Muscle layer of duodenum (tissue), 2 donors: ENCODE results near the gene GPHN.
"Not testable (repeated sequence)": the region's sequence is repeated elsewhere in the genome, so short reads cannot be mapped to it uniquely, and the experiment has no call there.

ENCODE experiments used
- H3K27ac ChIP-seq: one replicate; pipeline ENCODE4 v1.7.0; 2013; ENCODE audit warnings: mild to moderate bottlenecking, low read length
- H3K27me3 ChIP-seq: one replicate; pipeline ENCODE4 v1.7.0; 2013; ENCODE audit warnings: low read depth, mild to moderate bottlenecking, control low read depth, low read length
- H3K36me3 ChIP-seq, 2 donors: one replicate each; pipeline ENCODE4 v1.7.0; 2013; ENCODE audit warnings: low read length in 2 of 2, control low read depth in 1 of 2, mild to moderate bottlenecking in 1 of 2; ENCODE audit not compliant: insufficient read depth in 2 of 2, control insufficient read depth in 1 of 2
- H3K4me1 ChIP-seq, 2 donors: one replicate each; pipeline ENCODE4 v1.7.0; 2013; ENCODE audit warnings: low read length in 2 of 2, mild to moderate bottlenecking in 2 of 2, control low read depth in 1 of 2, moderate library complexity in 1 of 2; ENCODE audit not compliant: insufficient read depth in 2 of 2, control insufficient read depth in 1 of 2
- H3K4me3 ChIP-seq, 2 donors: one replicate each; pipeline ENCODE4 v1.7.0; 2013; ENCODE audit warnings: low read length in 2 of 2, low read depth in 1 of 2, mild to moderate bottlenecking in 1 of 2
- H3K9me3 ChIP-seq, 2 donors: one replicate each; pipeline ENCODE4 v1.7.0; 2013; ENCODE audit warnings: low read length in 2 of 2, control low read depth in 1 of 2, mild to moderate bottlenecking in 1 of 2; ENCODE audit not compliant: control insufficient read depth in 1 of 2
- donor health status: healthy.

GPHN gene

DNA sequence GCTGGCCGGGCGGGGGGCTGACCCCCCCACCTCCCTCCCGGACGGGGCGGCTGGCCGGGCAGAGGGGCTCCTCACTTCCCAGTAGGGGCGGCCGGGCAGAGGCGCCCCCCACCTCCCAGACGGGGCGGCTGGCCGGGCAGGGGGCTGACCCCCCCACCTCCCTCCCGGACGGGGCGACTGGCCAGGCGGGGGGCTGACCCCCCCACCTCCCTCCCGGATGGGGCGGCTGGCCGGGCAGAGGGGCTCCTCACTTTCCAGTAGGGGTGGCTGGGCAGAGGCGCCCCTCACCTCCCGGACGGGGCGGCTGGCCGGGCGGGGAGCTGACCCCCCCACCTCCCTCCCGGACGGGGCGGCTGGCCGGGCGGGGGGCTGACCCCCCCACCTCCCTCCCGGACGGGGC is 37.2 kb downstream of the GPHN start:
- not testable (repeated sequence) for H3K4me1 ChIP-seq, H3K27me3 ChIP-seq, H3K27ac ChIP-seq, H3K4me3 ChIP-seq, H3K36me3 ChIP-seq, H3K9me3 ChIP-seq

DNA sequence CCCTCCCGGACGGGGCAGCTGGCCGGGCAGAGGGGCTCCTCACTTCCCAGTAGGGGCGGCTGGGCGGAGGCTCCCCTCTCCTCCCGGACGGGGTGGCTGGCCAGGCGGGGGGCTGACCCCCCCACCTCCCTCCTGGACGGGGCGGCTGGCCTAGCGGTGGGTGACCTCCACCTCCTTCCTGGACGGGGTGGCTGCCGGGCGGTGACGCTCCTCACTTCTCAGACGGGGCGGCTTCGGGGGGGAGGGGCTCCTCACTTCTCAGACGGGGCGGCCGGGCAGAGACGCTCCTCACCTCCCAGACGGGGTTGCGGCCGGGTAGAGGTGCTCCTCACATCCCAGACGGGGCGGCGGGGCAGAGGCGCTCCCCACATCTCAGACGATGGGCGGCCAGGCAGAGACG is 37.8 kb downstream of the GPHN start:
- not testable (repeated sequence) for H3K27ac ChIP-seq, H3K36me3 ChIP-seq, H3K9me3 ChIP-seq, H3K27me3 ChIP-seq, H3K4me1 ChIP-seq, H3K4me3 ChIP-seq

DNA sequence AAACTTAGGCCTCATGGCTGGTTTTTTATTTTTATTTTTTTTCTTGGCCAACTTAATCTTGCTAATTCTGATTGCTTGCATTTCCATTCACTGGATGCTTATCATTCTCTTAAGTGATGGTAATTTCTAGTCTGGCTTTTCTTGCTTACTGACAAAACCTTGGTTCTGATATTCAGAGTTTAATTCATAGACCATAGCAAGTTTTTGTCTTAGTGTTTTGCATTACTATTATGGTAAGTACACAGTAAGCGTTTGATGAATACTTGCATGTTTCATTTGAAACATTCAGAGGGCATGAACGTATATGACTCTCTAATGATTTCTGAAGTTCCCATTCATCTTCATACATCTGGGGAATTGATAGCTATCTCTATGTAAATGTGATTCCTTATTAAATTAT is 55.8 kb downstream of the GPHN start:
- Histone ChIP-seq H3K4me3 (no peak overlapping the region), H3K4me1 (no peaks in the 10 kb centered on the region), H3K36me3 (no peaks in the 10 kb centered on the region), H3K9me3 (no peaks in the 10 kb centered on the region), H3K27me3 (no peaks in the 10 kb centered on the region), H3K27ac (no peak overlapping the region)

DNA sequence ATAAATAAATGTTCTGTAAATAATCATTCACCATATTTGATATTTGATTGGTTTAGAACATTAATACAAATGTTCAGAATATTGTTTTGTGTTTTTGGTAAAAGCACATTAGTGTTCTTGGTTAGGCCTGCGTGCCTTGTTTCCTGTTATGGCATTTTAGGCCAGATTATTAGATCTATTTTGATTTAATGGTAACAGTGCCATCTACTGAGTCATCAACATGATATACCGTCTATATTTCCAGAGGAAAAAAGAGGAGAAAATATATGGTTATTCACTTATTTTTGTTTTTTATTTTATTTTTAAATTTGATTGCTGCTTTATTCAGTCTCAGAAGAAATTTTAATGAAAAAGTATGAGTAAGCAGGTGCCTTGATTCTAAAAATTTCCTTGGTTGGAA is 60.3 kb downstream of the GPHN start:
- no peaks in the 10 kb centered on the region for H3K36me3 ChIP-seq
- H3K4me3 ChIP-seq, result no peak overlapping the region
- peaks cover 0 to 7% of the 10 kb centered on the region in 2 donors for H3K9me3 ChIP-seq
- H3K27me3 ChIP-seq, result no peaks in the 10 kb centered on the region
- no peak overlapping the region for H3K27ac ChIP-seq
- H3K4me1 ChIP-seq, result no peaks in the 10 kb centered on the region

DNA sequence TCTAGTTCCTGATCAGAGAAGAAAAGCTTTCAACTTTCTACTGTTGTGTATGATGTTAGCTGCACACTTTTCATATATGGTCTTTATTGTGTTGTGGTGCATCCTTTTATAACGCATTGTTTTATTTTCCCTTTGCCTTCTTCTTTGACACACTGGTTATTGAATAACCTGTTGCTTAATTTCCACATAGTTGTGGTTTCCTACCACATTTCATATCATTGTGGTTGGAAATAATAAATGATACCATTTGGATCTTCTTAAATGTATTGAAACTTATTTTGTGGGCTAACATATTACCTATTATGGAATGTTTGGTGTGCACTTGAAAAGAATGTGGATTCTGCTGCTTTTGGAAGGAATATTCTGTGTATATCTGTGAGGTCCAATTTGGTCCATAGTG is 64.9 kb downstream of the GPHN start:
- H3K4me3 ChIP-seq, result no peak overlapping the region
- H3K27me3 ChIP-seq, result no peaks in the 10 kb centered on the region
- no peaks in the 10 kb centered on the region for H3K4me1 ChIP-seq
- H3K9me3 ChIP-seq, result peaks cover 0 to 26% of the 10 kb centered on the region in 2 donors
- no peak overlapping the region for H3K27ac ChIP-seq
- H3K36me3 ChIP-seq, result peaks cover 0 to 7% of the 10 kb centered on the region in 2 donors

DNA sequence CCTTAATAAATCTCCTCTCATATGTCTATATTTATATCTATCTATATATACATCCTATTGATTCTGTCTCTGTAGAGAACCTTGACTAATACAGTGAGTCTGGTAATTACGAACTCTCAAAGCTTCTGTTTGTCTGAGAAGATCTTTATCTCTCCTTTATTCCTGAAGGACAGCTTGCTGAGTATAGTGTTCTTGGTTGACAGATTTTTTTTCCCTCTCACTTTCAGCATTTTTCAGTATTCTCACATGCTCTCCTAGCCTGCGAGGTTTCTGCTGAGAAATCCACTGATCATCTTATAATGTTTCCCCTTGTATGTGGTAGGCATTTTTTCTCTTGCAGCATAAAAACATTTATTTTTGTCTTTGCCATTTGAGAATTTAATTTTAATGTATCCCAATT is 67.1 kb downstream of the GPHN start:
- H3K27me3 ChIP-seq, result no peaks in the 10 kb centered on the region
- H3K4me3 ChIP-seq, result peak overlapping the region in 1 of 2 donors; percentile 34
- no peak overlapping the region for H3K27ac ChIP-seq
- peaks cover 0 to 26% of the 10 kb centered on the region in 2 donors for H3K9me3 ChIP-seq
- H3K36me3 ChIP-seq, result peaks cover 0 to 7% of the 10 kb centered on the region in 2 donors
- H3K4me1 ChIP-seq, result no peaks in the 10 kb centered on the region

DNA sequence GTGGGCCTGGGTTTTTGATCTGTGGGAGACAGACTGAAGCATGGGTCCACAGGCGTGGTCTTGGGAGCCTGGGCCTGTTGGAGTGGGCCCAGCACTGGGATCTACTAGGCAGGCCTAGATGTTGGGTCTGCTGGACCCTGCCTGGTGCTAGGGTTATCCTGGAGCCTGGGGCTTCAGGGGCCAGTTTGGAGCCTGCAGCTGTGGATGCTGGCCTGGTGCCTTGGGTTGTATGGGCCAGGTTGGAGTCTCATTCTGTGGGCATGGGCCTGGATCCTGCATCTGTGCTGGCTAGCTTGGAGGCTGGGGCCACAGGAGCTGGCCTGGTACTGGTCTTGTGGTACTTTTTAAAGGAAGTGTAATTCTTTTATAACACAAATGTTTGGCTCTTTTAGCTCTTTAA is 68.0 kb downstream of the GPHN start:
- Histone ChIP-seq H3K27me3 (no peaks in the 10 kb centered on the region), H3K27ac (no peak overlapping the region), H3K4me1 (no peaks in the 10 kb centered on the region), H3K36me3 (peaks cover 0 to 7% of the 10 kb centered on the region in 2 donors), H3K4me3 (peak overlapping the region in 1 of 2 donors; percentile 34), H3K9me3 (peaks cover 0 to 26% of the 10 kb centered on the region in 2 donors)

DNA sequence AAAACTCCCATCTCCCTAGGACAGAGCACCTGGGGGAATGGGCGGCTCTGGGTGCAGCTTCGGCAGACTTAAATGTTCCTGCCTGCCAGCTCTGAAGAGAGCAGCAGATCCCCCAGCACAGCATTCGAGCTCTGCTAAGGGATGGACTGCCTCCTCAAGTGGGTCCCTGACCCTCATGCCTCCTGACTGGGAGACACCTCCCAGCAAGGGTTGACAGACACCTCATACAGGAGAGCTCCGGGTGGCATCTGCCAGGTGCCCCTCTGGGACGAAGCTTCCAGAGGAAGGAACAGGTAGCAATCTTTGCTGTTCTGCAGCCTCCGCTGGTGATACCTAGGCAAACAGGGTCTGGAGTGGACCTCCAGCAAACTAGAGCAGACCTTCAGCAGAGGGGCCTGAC is 79.8 kb downstream of the GPHN start:
- not testable (repeated sequence) for H3K36me3 ChIP-seq, H3K9me3 ChIP-seq, H3K4me1 ChIP-seq, H3K4me3 ChIP-seq, H3K27me3 ChIP-seq, H3K27ac ChIP-seq

DNA sequence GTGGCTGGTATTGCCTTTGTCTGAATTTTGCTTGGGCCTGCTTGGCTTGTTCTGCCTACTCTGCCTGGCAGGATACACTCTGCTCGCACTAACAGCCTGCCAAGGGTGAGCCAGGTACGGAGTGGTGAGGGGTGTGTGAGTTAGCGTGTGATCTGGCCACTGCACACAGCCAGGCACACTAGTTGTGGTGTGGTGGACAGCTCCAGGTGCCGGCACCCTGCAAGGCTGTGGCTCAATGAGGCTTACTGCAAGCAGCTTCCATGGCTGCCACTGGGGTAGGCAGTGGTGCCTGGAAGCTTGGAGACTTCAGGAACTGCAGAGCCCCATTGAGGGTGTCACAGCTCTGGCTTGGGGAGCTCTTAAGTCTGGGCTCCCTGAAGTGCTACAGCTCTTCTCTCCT is 87.4 kb downstream of the GPHN start:
- Histone ChIP-seq H3K4me1 (no peaks in the 10 kb centered on the region), H3K4me3 (no peak overlapping the region), H3K27me3 (no peaks in the 10 kb centered on the region)

DNA sequence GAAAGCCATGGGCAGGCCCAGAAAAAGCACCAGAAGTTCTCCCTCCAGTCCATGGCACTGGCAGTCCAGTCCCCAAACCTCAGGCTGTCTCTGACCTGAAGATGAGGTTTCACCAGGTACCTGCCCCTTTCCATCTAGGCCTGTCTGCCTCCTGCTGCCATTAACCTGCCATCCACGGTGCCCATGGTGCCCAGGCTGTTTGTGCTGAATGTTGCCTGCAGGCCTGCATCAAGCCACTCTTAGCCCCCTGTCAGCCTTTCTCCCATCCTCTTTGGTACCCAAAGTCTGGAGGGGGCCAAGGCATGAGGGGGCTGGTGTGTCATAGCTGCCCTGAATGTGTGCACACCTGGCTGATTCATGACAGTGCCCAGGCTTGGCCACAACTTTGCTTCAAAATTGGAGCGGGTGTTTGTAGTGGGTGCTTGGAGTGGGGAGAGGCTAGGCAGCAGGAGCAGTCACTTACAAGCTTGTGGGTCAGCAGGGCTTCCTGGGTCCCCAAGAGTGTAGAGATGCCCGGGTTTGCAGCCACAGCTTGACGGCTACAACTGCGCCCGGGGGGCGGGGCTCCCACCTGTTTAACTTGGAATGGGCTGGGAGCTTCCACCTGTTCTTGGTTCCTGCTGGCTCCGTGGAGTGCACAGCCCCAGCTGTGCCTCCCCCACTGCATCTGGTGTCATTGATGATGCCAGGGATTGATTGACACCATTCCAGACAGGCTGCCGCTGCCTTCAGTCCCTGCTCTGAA is 88.5 kb downstream of the GPHN start:
- no peaks in the 10 kb centered on the region for H3K27me3 ChIP-seq
- no peaks in the 10 kb centered on the region for H3K9me3 ChIP-seq
- no peaks in the 10 kb centered on the region for H3K4me1 ChIP-seq

More for the DNA sequence above, 87.4 kb downstream of the GPHN start:
- Histone ChIP-seq H3K27ac (no peak overlapping the region), H3K36me3 (no peaks in the 10 kb centered on the region), H3K9me3 (no peaks in the 10 kb centered on the region)

DNA sequence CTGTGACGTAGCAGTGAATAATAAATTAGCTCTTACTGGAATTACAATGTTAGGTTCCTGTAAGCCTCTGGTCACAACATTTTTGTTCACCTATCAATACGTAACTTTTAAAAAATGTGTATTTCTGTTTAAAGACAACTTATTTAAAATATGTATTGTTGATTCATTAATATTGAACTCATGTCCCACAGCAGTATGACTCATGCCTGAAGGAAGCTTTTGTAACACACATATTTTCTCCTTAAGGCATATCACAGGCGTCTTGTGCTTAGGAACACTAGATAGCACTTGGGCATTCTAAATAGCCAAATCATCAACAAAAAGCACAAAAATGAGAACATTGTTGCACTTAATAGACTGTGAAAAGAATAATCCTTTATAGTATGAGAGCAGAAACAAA is 92.5 kb downstream of the GPHN start:
- H3K4me1 ChIP-seq, result no peaks in the 10 kb centered on the region
- no peak overlapping the region for H3K27ac ChIP-seq
- H3K4me3 ChIP-seq, result no peak overlapping the region
- no peaks in the 10 kb centered on the region for H3K27me3 ChIP-seq
- no peaks in the 10 kb centered on the region for H3K9me3 ChIP-seq
- no peaks in the 10 kb centered on the region for H3K36me3 ChIP-seq

More for the DNA sequence above, 88.5 kb downstream of the GPHN start:
- Histone ChIP-seq H3K4me3 (no peak overlapping the region), H3K36me3 (no peaks in the 10 kb centered on the region), H3K27ac (no peak overlapping the region)

DNA sequence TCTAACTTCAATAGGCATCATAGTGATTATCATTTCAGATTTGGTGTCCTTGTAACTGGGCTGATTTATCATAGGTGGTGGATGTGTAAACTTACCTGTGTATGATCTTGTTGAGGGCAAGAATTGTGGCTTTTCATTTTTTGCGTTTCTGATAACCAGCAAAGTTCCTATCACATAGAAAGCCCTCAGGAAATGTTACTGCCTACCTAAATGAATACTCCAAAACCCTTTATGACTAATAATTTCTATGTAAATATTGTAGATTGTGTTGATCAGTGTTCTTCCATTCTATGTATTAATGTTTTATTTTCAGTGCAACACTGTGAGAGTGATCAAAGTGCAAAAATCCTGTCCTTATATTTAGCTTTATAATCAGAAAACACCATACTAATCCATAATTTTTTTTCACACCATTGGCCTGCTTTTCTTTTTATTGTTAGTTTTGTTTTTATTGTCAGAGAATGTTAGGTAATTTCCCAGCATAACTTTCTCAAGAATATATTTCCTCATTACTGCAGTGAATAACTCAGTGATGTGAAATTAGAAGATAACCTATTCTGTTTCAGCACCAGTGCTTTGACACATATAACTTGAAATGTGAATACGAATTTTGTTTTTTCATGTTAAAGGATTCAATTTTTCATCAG is 94.1 kb downstream of the GPHN start:
- Histone ChIP-seq H3K27me3 (no peaks in the 10 kb centered on the region), H3K4me1 (no peaks in the 10 kb centered on the region), H3K27ac (no peak overlapping the region), H3K9me3 (no peaks in the 10 kb centered on the region), H3K4me3 (no peak overlapping the region), H3K36me3 (no peaks in the 10 kb centered on the region)
